Endothelial cell of umbilical vein (primary cell): ENCODE data around the gene TSPAN1.

Source experiments
- EZH2 ChIP-seq: IDR thresholded peaks from 2 replicates; pipeline ENCODE4 v1.6.1; 2012; ENCODE audit warnings: borderline replicate concordance, low read depth, mild to moderate bottlenecking, moderate library complexity, low read length, inconsistent platforms; ENCODE audit not compliant: severe bottlenecking
- FOS ChIP-seq: IDR thresholded peaks from 2 replicates; pipeline ENCODE4 v1.6.1; 2011; ENCODE audit warnings: mild to moderate bottlenecking, low read length, moderate library complexity, borderline replicate concordance; ENCODE audit not compliant: insufficient read depth
- JUN ChIP-seq: IDR thresholded peaks from 2 replicates; pipeline ENCODE4 v1.6.1; 2011; ENCODE audit warnings: borderline replicate concordance, low read depth; ENCODE audit not compliant: insufficient read length, insufficient read depth
- MYC ChIP-seq: IDR thresholded peaks from one replicate; pipeline ENCODE4 v1.6.1; 2011; ENCODE audit warnings: mild to moderate bottlenecking, low read depth, low read length
- POLR2A ChIP-seq: IDR thresholded peaks from 2 replicates; pipeline ENCODE4 v1.6.1; 2012; ENCODE audit warnings: low read depth, mild to moderate bottlenecking, control low read depth, low read length
- POLR2AphosphoS5 ChIP-seq: IDR thresholded peaks from 2 replicates; pipeline ENCODE4 v1.6.1; 2012; ENCODE audit warnings: low read depth, mild to moderate bottlenecking, control low read depth, low read length, moderate library complexity; ENCODE audit not compliant: insufficient read depth
- TF ChIP-seq, protein P1 (sequence below): IDR thresholded peaks from 2 replicates; pipeline ENCODE4 v1.6.1; 2011; ENCODE audit not compliant: insufficient read depth, insufficient read length
- TF ChIP-seq, protein P2 (sequence below), 2 donors: IDR thresholded peaks; 1 replicate in 1 of 2; 2 replicates in 1 of 2; pipeline ENCODE4 v1.5.1; 2011; ENCODE audit warnings: low read length in 2 of 2, mild to moderate bottlenecking in 2 of 2, moderate library complexity in 2 of 2, control low read depth in 1 of 2, inconsistent platforms in 1 of 2, low read depth in 1 of 2; ENCODE audit not compliant: insufficient read depth in 1 of 2; ENCODE audit errors: extremely low read depth in 1 of 2

DNA sequence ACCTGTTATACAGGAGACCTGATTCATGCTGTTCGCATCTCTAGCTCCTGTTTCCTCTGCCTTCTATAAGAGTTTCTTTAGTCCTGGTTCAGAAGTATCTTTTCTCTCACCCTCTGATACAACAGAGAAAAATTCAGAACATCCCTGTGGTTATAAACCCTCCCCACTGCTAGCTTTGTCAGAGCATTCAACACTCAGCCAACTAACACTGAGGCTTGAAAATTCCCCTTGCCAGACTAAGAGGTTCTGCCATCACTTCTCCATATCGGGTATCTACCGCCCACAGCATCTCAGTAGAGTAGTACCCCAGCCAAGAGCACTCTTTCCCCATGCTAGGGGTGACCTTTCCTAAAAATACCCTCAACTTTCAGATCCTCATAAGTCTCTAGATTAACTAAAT is 22.9 kb upstream of the TSPAN1 start:
- no peak for TF ChIP-seq POLR2AphosphoS5
- TF ChIP-seq POLR2A, result no peak
- TF ChIP-seq EZH2, result no peak
- TF ChIP-seq, protein P1, sequence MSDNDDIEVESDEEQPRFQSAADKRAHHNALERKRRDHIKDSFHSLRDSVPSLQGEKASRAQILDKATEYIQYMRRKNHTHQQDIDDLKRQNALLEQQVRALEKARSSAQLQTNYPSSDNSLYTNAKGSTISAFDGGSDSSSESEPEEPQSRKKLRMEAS, result no peak
- TF ChIP-seq, protein P2, sequence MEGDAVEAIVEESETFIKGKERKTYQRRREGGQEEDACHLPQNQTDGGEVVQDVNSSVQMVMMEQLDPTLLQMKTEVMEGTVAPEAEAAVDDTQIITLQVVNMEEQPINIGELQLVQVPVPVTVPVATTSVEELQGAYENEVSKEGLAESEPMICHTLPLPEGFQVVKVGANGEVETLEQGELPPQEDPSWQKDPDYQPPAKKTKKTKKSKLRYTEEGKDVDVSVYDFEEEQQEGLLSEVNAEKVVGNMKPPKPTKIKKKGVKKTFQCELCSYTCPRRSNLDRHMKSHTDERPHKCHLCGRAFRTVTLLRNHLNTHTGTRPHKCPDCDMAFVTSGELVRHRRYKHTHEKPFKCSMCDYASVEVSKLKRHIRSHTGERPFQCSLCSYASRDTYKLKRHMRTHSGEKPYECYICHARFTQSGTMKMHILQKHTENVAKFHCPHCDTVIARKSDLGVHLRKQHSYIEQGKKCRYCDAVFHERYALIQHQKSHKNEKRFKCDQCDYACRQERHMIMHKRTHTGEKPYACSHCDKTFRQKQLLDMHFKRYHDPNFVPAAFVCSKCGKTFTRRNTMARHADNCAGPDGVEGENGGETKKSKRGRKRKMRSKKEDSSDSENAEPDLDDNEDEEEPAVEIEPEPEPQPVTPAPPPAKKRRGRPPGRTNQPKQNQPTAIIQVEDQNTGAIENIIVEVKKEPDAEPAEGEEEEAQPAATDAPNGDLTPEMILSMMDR (IDR thresholded peaks at IDR 0.05; ENCODE audit: extremely low read depth in 1 of 2, insufficient read depth in 1 of 2, low read depth in 1 of 2, low read length in 2 of 2), result no peak
- TF ChIP-seq JUN, result no peak
- no peak for TF ChIP-seq FOS
- no peak for TF ChIP-seq MYC
